HG02571 (cell line): ENCODE data around the gene TRUB2.

ENCODE experiments used
- ATAC-seq: cut with Tn5 transposase; IDR thresholded peaks from one replicate; pipeline ENCODE4 v1.9.1; 2021; ENCODE audit warnings: mild to moderate bottlenecking, moderate library complexity; ENCODE audit not compliant: unreplicated experiment

The TRUB2 gene

GRCh38 chr9:128322404-128323211 is at the start of gene TRUB2, which contains the start of gene COQ4:
TSS of gene TRUB2 (minus strand) at chr9:128322447. CDS start at chr9:128322408, 39 bp downstream.
TSS of gene COQ4 (plus strand) at chr9:128322839. CDS start at chr9:128322859, 20 bp downstream.
- ATAC-seq: peak; percentile 77

GRCh38 chr9:128371630-128372117 is 49.4 kb upstream of the TRUB2 start:
- ATAC-seq: no peak

GRCh38 chr9:128370752-128371629 is 48.7 kb upstream of the TRUB2 start, which contains the start of gene URM1:
TSS of gene URM1 (plus strand) at chr9:128371374. CDS start at chr9:128371381, 7 bp downstream.
- ATAC-seq: peak; percentile 82

- no peak for ATAC-seq
Observed at GRCh38 chr9:128370367-128370751, 48.1 kb upstream of the TRUB2 start.

- ATAC-seq: no peak
Observed at GRCh38 chr9:128369024-128369706, 46.9 kb upstream of the TRUB2 start.

- no peak for ATAC-seq
Observed at GRCh38 chr9:128365525-128365924, 43.3 kb upstream of the TRUB2 start.

GRCh38 chr9:128362774-128363173 is 40.5 kb upstream of the TRUB2 start:
- ATAC-seq: no peak

- ATAC-seq: peak; percentile 55
Observed at GRCh38 chr9:128361986-128362646, 39.9 kb upstream of the TRUB2 start.

- no peak for ATAC-seq
Observed at GRCh38 chr9:128361296-128361985, 39.2 kb upstream of the TRUB2 start.

- no peak for ATAC-seq
Observed at GRCh38 chr9:128360826-128361225, 38.6 kb upstream of the TRUB2 start.

GRCh38 chr9:128358861-128359260 is 36.6 kb upstream of the TRUB2 start:
- no peak for ATAC-seq

- ATAC-seq: no peak
Observed at GRCh38 chr9:128358090-128358489, 35.8 kb upstream of the TRUB2 start.

GRCh38 chr9:128355451-128355850 is 33.2 kb upstream of the TRUB2 start:
- ATAC-seq: no peak

GRCh38 chr9:128349772-128350171 is 27.5 kb upstream of the TRUB2 start:
- ATAC-seq: no peak

- ATAC-seq: no peak
Observed at GRCh38 chr9:128349125-128349524, 26.9 kb upstream of the TRUB2 start.

- no peak for ATAC-seq
Observed at GRCh38 chr9:128344931-128345605, 22.8 kb upstream of the TRUB2 start.

GRCh38 chr9:128343855-128344254 is 21.6 kb upstream of the TRUB2 start:
- no peak for ATAC-seq

- no peak for ATAC-seq
Observed at GRCh38 chr9:128342971-128343680, 20.9 kb upstream of the TRUB2 start.

- ATAC-seq: no peak
Observed at GRCh38 chr9:128341435-128341849, 19.2 kb upstream of the TRUB2 start.
